Smooth muscle cell (in vitro differentiated cells): ENCODE data around the gene NELFCD. TPM values are rescaled to one million over a fixed set of nuclear protein-coding genes. Genes with fewer than 3 reads are reported as not detected.

Experiments used
- DNase-seq: peaks from one replicate; lab custom pipeline; 2025; ENCODE audit not compliant: unreplicated experiment; lab: John Stamatoyannopoulos, UW
- H2AFZ ChIP-seq: fragments of 200-600 bp; sonication (generic); 2 replicates; pipeline ENCODE4 v1.6.0; 2016; ENCODE audit warnings: antibody characterized with exemption, low read depth, mild to moderate bottlenecking
- H3F3A ChIP-seq: fragments of 200-600 bp; sonication (generic); 2 replicates; pipeline ENCODE4 v1.6.0; 2017; ENCODE audit warnings: antibody characterized with exemption, low read depth
- H3K27ac ChIP-seq: fragments of 200-600 bp; sonication (generic); 2 replicates; pipeline ENCODE4 v1.5.1; 2016; ENCODE audit warnings: low read depth, mild to moderate bottlenecking
- H3K27me3 ChIP-seq: fragments of 200-600 bp; sonication (generic); 2 replicates; pipeline ENCODE4 v1.6.1; 2016; ENCODE audit warnings: low read depth, mild to moderate bottlenecking
- H3K36me3 ChIP-seq: fragments of 200-600 bp; sonication (generic); 2 replicates; pipeline ENCODE4 v1.5.1; 2016; ENCODE audit warnings: low read depth
- H3K4me1 ChIP-seq: fragments of 200-600 bp; sonication (generic); 2 replicates; pipeline ENCODE4 v1.5.1; 2016; ENCODE audit warnings: low read depth
- H3K4me2 ChIP-seq: fragments of 200-600 bp; sonication (generic); 2 replicates; pipeline ENCODE4 v1.6.0; 2016; ENCODE audit warnings: mild to moderate bottlenecking
- H3K4me3 ChIP-seq: fragments of 200-600 bp; sonication (generic); 2 replicates; pipeline ENCODE4 v1.5.1; 2016; ENCODE audit warnings: mild to moderate bottlenecking
- H3K79me2 ChIP-seq: fragments of 200-600 bp; sonication (generic); 2 replicates; pipeline ENCODE4 v1.6.0; 2016; ENCODE audit warnings: low read depth, mild to moderate bottlenecking
- H3K9ac ChIP-seq: fragments of 200-600 bp; sonication (generic); 2 replicates; pipeline ENCODE4 v1.6.0; 2016; ENCODE audit warnings: low read depth
- H3K9me3 ChIP-seq: fragments of 200-600 bp; sonication (generic); replicated peaks from 2 replicates; pipeline ENCODE4 v1.5.1; 2016; ENCODE audit warnings: low read depth
- H4K20me1 ChIP-seq: fragments of 200-600 bp; sonication (generic); 2 replicates; pipeline ENCODE4 v1.6.0; 2016; ENCODE audit warnings: low read depth
- CTCF ChIP-seq: fragments of 200-600 bp; sonication (generic); IDR thresholded peaks from 2 replicates; pipeline ENCODE4 v1.5.1; 2017; ENCODE audit warnings: borderline replicate concordance, mild to moderate bottlenecking, antibody characterized with exemption; ENCODE audit not compliant: insufficient read depth, poor library complexity, severe bottlenecking
- WGBS: methylation state at CpG from one replicate; pipeline ENCODE4 v1.1.7; 2016; ENCODE audit warnings: low lambda C conversion rate; 5-methylcytosine and 5-hydroxymethylcytosine counted together
- polyA plus RNA-seq: library from polyadenylated mRNA; unstranded; fragments of >200 nt; fragmentation: Nextera tagmentation; extraction: Ambion mirVana; gene quantifications from 2 replicates; pipeline ENCODE4 v1.2.1, GENCODE V29; 2016
- total RNA-seq: library from RNA; depleted of rRNA; stranded (reverse); fragments of >200 nt; gene quantifications from 2 replicates; pipeline ENCODE4 v1.2.3, GENCODE V29; 2014

The NELFCD gene
- total and polyA plus RNA-seq, 2 experiments from 2014 or later, result 25.4 to 40.3 TPM

DNA sequence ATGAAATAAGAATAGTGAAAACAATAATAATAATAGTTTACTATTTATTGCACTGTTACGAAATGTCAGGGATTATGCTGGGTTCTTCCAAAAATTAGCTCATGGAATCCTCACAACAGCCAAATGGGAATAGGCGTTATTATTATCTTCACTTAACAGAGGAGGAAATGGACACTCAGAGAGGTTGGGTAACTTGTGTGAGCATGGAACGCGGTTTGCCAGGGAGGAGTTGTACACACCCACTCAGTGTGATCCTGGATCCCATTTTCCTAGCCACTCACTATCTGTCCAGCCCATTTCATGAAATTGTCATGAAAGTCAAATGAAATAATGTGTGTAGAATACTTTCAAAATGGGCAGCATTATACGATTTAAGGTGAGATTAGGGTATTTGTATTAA lies 4.6 kb downstream of the NELFCD start:
- no peaks in the 10 kb centered on the region for H3K4me1 ChIP-seq
- peaks cover 45% of the 10 kb centered on the region for H3K79me2 ChIP-seq
- no peak overlapping the region for H3K9ac ChIP-seq
- H2AFZ ChIP-seq, result no peak overlapping the region
- 95% methylated on average over 5 of the region's 5 CpGs for WGBS
- H4K20me1 ChIP-seq, result peaks cover 26% of the 10 kb centered on the region
- no peak overlapping the region for H3K4me3 ChIP-seq
- H3K4me2 ChIP-seq, result no peak overlapping the region
- no peaks in the 10 kb centered on the region for H3K9me3 ChIP-seq
- peaks cover 8% of the 10 kb centered on the region for H3K36me3 ChIP-seq
- H3F3A ChIP-seq, result no peaks in the 10 kb centered on the region
- no peak overlapping the region for H3K27ac ChIP-seq
- no peak for DNase-seq
- no peaks in the 10 kb centered on the region for H3K27me3 ChIP-seq
- TF ChIP-seq CTCF, result no peak

DNA sequence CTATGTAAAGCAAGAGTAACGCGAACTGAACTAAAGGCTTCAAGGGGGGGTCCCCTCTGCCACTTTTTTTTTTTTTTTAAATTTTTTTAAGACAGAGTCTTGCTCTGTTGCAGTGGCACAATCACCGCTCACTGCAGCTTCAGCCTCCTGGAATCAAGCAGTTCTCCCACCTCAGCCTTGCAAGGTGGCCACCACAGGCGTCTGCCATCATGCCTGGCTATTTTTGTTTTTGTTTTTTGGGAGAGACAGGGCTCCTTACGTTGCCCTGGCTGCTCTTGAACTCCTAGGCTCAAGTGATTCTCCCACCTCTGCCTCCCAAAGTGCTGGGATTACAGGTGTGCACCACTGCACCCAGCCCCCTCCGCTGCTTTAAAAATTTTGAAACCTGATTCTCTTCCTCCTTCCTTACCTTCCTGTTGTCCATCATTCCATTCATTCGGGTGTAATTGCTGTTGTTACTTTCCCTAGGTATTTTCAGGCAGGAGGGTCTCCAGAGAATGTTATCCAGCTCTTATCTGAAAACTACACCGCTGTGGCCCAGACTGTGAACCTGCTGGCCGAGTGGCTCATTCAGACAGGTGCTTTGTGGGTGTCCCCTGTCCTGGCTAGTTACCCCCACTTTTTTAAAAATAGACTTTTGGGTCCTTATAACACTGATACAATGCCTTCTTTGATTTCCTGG lies 5.4 kb downstream of the NELFCD start:
- Histone ChIP-seq H4K20me1 (peaks cover 26% of the 10 kb centered on the region), H3K79me2 (peaks cover 45% of the 10 kb centered on the region)
- no peak for TF ChIP-seq CTCF

DNA sequence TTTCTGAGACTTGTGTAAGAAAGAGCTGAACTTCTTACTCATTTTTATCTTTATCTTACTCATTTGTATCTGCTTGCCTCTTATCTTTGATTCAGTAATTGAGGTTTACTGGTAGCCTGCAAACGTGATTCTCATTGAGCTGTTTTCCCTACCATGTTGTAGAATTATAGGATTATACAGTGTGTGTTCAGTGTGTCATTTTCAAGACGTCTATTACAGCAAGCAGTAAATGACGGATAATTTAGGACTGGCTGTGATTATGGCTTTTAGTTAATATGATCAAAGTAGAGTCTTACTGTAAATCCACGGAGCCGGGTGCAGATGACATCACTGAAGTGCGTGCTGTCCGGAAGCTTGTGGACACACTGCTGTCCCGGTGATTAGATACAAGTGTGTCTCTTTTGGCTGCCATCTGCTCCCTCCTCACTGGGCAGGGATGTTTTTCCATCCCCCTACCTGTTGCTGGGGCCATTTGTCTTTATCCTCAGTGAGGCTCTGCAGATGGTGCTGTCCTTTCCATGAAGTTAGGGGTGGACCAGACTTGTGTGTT lies 6.0 kb downstream of the NELFCD start:
- Histone ChIP-seq H4K20me1 (peaks cover 26% of the 10 kb centered on the region), H3F3A (no peaks in the 10 kb centered on the region), H3K27me3 (no peaks in the 10 kb centered on the region), H2AFZ (no peak overlapping the region), H3K36me3 (peaks cover 14% of the 10 kb centered on the region), H3K79me2 (peaks cover 40% of the 10 kb centered on the region), H3K4me2 (no peak overlapping the region), H3K9ac (no peak overlapping the region), H3K27ac (no peak overlapping the region), H3K4me1 (no peaks in the 10 kb centered on the region), H3K9me3 (no peaks in the 10 kb centered on the region), H3K4me3 (no peak overlapping the region)
- no peak for TF ChIP-seq CTCF
- WGBS, result 82% methylated on average over 8 of the region's 8 CpGs
- DNase-seq, result no peak

More for the DNA sequence above, 5.4 kb downstream of the NELFCD start:
- H3K36me3 ChIP-seq, result peaks cover 12% of the 10 kb centered on the region
- no peak overlapping the region for H3K4me3 ChIP-seq
- H2AFZ ChIP-seq, result no peak overlapping the region
- no peak for DNase-seq
- H3K4me2 ChIP-seq, result no peak overlapping the region
- H3K4me1 ChIP-seq, result no peaks in the 10 kb centered on the region
- H3K27me3 ChIP-seq, result no peaks in the 10 kb centered on the region
- 86% methylated on average over 9 of the region's 9 CpGs for WGBS
- no peak overlapping the region for H3K27ac ChIP-seq
- no peak overlapping the region for H3K9ac ChIP-seq
- no peaks in the 10 kb centered on the region for H3F3A ChIP-seq
- H3K9me3 ChIP-seq, result no peaks in the 10 kb centered on the region
